T-helper 9 cell (primary cell): ENCODE measurements around the gene GABBR2.

Source experiments
- DNase-seq: peaks from one replicate; pipeline ENCODE4 v3.0.0-alpha.2; 2020

The GABBR2 gene

DNA sequence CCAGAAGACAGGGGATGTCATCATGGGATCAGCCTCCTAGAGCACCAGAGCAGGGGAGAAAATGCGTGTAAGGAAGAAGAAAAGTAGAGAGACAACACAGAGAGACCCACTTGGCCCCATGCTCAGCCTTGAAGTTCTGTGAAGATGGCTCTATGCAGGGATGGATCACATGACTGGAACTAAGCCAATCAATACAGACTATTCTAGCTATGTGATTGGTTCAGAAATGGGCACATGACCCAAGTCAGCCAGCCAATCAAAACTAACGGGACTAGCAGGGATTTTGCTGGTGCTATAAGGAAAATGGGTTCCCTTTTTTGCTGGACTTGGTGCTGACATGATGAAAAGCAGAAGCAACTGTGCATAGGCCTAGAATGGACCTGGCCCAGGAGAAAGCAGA, 280.3 kb downstream of the GABBR2 start:
- DNase-seq, result no peak

- DNase-seq, result no peak
Measured at GRCh38 chr9:98427491-98427890, 281.2 kb downstream of the GABBR2 start.

GRCh38 chr9:98425079-98425478, 283.7 kb downstream of the GABBR2 start:
- DNase-seq, result no peak

- DNase-seq, result no peak
Measured at GRCh38 chr9:98419260-98419603, 289.5 kb downstream of the GABBR2 start.

GRCh38 chr9:98418578-98419259, 290.0 kb downstream of the GABBR2 start:
- no peak for DNase-seq

DNA sequence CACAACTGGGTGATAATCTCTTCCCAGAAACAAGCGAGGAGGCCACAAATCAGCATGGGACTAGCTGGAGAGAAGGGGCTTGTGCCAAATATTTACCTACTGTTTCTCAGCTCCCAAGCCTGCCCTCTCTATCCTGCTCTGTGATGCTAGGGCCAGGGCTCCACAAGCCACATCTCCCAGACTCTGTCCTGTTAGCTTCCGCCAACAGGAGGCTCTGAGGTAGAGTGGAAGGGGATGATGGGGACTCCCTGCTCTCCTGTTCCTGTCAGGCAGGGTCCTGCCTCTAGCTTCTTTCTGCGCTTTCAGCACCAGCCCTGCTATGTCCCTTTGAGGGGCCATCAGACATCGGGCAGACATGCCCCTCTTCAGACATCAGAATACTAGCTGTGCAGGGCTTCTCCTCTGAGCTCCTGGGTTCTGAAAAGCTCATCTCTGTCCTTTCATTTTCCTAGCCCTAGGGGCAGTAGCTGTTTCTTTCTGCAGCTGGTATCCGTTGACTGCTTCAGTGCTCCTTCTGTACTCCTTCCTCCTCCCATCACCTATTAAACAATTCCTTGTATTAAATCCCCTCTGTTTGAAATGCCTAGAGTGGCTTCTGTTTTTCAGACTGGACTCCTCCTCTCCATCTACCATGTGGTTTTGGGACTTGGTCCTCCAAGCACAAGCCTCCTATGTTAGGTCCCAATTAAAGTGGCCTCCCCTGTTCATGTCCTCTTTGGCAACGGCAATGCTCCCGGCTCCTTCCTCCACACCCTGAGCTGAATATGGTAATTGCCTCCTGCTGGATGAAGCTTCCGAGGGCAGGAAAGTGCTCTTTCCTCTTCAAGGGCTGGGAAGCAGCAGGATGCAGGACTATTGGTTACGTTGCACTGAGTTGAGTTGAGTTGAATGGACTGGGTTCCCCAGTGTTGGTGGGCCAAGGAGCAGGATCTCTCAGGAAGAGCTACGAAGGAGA, 292.2 kb downstream of the GABBR2 start:
- DNase-seq, result no peak

GRCh38 chr9:98415782-98416181, 293.0 kb downstream of the GABBR2 start:
- DNase-seq, result no peak

DNA sequence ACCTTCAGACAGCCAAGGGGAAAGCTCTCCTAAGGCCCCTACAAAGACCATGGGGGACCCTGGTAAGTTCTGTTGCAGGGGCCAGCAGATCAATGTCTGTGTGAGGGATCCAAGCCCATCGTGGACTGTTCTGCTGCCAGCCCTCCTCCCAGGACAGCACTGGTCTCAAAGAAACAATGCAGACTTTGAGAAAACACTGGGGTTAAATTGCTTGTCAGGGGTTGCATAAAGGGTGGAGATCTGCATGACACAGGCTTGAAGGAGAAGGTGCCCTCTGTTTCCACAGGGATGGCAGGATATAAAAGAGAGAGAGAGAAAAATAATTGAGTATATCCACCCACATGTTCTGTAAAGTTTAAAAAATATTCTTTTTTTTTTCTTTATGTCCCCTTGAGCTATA, 295.7 kb downstream of the GABBR2 start:
- no peak for DNase-seq

DNA sequence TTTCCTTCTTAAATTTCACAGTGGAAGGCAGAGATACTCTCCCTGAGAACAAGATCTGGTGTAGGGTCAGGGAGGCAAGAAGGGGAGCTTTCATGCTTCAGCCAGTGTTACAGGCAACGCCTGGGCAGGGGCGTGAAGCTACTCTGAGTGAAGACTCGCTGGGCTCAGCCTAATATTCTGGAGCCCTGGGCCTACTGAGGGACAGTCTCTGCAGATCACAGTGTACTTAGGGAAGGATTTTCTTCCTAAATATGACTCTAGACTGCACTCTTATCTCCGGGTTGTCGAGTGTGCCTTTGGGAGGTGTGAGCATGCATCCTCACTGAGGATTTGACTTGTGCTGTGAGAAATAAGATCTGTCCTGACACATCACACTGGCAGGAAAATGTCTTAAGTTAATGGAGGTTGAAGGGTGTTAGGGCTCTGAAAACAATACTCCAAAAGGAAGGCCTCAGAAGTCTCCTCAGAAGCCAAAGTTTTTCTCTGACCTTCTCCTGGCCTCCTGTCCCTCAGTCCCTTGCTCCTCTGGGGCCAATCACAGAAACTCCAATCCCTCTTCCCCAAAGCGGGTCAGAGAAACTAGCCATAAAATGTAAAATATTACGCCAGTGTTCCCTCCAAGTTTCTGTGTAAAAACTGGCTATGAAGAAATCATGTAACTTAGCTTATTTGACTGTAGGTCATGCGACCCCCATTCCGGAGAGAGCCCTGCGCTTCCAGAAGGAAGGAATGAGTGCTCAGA, 296.5 kb downstream of the GABBR2 start:
- DNase-seq, result no peak

DNA sequence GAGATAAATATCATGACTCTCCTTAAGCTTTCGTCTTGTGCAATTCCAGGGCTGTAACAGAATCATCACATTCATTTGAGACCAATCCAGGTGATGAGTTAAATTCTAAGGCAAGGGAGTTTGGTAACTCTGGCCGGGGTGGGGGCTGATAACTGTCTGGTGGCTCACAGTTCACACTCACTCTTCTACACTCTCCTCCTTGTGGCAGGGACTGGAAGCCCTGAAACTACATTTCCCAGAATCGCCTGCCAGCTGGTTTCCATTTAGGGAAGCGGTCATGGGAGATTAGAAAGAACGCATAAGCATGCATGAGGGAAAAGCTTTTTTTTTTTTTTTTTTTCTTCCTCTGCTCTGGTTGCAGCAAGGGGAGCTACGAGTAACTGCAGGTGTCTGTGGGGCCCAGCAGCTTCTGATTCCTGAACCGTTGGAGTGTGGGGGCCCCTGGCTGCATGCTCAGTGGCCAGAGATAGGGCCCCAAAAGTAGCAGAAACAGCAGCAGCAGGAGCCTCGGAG, 298.5 kb downstream of the GABBR2 start:
- DNase-seq, result no peak

DNA sequence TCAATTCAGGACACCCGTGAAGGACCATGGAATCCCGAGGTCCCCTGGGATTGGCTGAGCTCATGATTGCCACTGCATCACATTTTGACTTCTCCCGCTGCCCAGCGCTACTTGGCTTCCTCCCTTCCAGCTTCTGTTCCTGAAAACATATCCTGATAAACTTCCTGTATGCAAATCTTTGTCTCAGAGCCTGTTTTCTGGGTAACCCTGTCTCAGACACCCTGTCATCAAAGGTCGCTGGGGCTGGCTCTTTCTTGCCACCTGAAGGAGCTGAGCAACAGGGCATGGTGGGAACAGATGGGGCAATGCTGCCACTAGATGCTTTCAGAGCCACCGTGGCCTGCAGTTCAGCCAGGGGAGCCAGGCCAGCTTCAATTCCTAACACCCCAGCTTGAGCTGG, 299.0 kb downstream of the GABBR2 start:
- no peak for DNase-seq

- no peak for DNase-seq
Measured at GRCh38 chr9:98406469-98406868, 302.3 kb downstream of the GABBR2 start.

DNA sequence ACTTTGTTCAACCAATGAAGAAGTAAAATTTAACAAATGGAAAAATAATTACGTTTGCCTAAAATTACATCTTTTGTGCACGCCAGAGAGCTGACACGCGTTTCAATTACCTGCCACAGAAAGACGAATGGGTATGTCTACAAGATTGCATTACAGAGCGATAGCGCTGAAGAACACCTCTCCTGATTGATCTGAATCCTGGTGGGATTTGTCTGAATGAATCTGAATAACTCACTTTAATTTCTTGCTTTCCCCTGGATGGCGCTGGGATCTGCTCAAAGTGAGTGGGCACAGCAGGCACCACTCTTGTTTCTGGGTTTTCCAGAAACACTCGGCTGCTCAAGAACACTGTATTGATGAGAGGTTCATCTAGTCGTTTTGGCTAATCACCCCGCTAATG, 304.5 kb downstream of the GABBR2 start:
- no peak for DNase-seq

GRCh38 chr9:98403715-98404114, 305.0 kb downstream of the GABBR2 start:
- DNase-seq, result no peak

DNA sequence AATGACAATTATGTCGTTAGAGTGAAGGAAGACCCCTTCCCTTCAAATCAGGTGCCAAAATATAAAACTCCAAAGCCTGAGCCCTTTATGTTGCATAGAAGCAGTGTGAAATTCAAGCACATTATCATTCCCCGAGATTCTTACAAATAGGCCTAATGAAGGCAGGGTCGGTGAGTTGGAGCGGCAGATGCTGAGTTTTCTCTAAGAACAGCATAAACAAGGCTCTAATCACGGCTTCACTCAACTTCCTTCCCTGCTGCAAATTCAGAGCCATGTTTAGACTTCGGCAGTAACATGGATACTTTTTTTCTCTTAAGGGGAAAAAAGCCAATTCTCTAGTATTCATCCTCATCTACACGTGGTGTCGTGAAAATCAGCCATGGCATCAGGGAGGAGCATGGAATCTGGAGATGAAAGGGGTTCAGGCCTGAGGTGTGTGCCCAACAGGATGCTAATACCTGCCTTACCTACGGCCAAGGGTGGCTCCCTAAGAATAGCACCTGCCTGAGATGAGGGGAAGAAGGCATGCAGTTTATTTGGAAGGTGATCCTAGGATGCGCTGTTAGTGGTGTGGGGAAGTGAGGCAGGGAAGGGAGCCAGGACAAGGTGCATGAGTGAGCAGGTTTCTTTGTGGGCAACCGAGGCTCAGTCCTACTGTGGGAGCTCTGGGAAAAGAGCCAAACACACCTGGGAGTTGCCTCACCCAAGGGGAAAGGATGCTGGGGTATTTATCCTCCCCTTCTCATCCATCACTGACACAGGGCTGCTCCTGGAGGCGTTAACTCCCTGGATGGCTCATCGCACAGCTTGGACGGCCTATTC, 306.5 kb downstream of the GABBR2 start:
- DNase-seq, result no peak

- DNase-seq, result no peak
Measured at GRCh38 chr9:98401140-98402018, 307.4 kb downstream of the GABBR2 start.

DNA sequence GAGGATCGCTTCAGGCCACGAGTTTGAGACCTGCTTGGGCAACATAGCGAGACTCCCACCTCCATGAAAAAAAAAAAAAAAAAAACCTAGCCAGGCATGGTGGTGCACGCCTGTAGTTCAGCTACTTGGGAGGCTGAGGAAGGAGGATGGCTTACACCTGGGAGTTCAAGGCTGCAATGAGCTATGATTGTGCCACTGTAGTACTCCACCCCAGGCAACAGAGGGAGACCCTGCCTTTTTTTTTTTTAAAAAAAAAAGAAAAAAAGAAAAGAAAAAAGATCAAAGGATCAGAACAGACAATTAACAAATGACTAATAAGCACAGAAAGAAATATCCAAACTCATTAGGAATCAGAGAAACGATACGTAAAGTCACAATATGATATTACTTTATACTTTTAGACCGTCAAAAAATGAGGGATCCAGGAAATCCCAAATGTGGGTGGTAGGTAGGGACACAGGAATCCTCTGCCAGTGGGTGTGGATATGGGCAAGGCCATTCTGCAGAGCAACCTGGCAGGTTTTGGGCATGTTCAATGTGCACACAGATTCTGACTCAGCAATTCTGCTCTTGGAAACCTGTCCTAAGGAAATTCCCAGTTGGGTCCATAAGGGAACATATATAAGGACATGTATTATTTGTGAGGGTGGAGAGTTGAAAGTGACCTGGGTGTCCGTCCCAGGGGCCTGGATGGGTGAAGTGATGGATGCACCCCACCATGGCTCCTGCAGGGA, 308.6 kb downstream of the GABBR2 start:
- no peak for DNase-seq

GRCh38 chr9:98396656-98397055, 312.1 kb downstream of the GABBR2 start:
- DNase-seq, result no peak

DNA sequence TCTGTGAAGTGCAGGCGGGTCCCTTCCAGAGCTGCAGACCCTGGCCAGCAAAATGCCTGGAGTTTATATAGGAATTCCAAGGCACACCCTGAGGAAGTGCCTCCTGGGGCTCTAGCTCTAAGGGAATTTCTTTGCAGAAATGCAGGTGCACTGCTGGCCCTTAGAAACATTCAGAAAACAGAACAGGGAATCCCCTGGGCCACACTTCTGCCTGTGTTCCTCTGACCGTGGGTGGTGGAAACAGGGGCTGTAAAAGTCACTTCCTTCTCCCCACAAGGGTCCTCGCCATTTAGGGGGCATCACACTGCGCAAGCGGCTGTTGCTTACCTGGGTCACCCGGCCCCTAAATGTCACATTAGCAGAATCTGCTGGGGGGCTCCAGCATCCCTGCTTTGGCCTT, 312.5 kb downstream of the GABBR2 start:
- no peak for DNase-seq

GRCh38 chr9:98391867-98392266, 316.9 kb downstream of the GABBR2 start:
- DNase-seq, result no peak

GRCh38 chr9:98391406-98391805, 317.3 kb downstream of the GABBR2 start:
- no peak for DNase-seq
